NCI-H446 (cell line): ENCODE data around the gene MCU.

Experiments used
- DNase-seq, 2 experiments: peaks; one replicate each; lab custom pipeline; 2025; lab: John Stamatoyannopoulos, UW

The MCU gene

GRCh38 chr10:72842164-72842563, 150.2 kb downstream of the MCU start:
- no peak for DNase-seq

GRCh38 chr10:72846238-72846637, 154.3 kb downstream of the MCU start:
- no peak for DNase-seq

DNA sequence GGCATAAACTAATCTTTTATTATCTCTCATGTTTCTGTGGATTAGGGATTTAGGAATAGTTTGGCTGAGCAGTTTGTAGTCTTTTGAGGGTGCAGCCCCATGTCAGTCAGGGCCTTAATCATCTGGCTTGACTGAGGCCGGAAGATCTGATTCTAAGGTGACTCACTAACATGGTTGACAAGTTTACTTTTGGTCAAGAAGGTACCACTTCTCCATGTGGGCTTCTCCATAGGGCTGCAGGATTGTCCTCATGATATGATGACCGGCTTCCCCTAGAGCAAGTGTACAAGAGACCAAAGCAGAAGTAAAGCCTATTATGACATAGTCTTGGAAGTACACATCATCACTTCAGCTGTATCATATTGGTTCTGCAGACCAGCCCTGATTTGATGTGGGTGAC, 155.7 kb downstream of the MCU start:
- no peak for DNase-seq

DNA sequence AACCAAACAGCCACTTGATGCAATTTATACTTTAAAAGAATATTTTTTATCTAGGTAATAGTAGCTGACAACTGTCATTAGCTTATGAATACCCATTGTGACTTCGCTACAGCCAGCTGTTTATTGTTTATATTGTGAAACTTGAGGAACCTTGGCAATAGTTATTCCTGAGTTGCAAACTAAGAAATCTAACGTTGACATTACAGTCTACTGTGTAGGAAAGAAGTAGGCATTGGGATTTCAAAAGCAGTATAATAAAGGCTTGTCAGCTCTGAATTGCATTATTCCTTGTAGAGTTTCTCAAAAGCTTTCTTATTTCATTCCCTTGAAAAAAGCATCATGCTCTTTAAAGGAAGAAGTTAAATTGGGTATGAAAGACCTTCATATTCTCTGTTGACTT, 158.9 kb downstream of the MCU start:
- no peak for DNase-seq

DNA sequence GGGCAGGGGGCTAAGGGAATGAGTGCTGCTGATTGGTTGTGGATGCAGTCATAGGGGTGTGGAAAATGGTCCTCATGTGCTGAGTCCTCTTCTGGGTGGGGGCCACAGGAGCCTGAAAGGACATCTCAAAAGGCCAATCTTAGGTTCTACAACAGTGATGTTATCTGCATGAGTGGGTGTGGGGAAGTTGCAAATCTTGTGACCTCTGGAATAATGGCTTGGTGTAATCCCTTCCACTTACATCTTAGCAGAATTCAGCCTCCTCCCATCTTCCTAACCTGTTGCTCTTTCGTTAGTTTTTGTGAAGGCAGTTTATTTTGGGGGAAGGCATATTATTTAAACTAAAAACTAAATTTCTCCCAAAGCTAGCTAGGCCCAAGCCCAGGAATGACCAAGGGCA, 159.6 kb downstream of the MCU start:
- DNase-seq, result no peak

DNA sequence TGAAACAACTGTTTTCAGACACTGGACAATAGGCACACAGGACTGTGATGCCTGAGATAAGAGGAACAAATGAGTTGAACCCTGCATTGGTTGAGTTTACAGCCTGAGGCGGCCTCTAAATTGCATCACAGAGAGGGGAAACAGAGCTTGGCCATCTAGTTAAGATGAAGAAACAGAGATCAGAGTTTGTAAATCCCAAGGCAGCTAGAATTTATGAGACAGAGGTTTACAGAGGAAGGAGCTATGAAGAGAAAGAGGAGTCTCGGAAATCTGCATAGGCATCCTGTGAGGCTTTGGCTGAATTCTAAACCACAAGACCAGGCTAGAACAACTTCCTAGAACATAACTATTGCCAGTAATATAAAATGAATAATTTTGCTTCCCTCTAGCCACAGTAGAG, 160.6 kb downstream of the MCU start:
- DNase-seq, result no peak

DNA sequence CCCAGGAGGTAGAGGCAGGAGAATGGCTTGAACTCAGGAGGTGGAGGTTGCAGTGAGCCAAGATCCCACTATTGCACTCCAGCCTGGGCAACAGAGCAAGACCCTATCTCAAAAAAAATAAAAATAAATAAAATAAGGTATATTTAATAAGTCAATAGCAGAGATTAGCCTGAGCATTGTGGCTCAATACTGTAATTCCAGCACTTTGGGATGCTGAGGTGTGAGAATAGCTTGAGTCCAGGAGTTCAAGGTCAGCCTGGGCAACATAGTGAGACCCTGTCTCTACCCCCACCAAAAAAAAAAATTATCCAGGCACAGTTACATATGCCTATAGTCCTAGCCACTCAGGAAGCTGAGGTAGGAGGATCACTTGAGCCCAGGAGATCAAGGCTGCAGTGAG, 163.2 kb downstream of the MCU start:
- no peak for DNase-seq

GRCh38 chr10:72855790-72856189, 163.8 kb downstream of the MCU start:
- no peak for DNase-seq

DNA sequence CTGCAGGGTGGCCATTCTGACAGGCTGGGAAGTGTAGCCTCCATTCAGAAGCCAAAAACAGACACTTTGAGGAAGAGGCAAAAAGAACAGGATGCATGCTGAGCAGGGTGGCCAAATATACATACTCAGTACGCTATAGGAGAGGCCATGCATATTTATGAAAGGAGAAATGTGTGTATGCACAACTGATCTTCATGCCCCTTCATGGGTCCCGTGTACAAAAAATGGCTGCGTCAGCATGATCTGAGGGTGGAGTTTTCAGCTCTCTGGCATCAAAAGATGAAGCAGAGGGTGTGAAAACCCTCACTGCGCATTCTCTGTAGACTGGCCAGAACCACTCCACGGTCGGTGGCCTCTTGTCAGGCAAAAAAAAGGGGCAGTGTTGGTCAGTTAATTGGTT, 166.1 kb downstream of the MCU start:
- no peak for DNase-seq

DNA sequence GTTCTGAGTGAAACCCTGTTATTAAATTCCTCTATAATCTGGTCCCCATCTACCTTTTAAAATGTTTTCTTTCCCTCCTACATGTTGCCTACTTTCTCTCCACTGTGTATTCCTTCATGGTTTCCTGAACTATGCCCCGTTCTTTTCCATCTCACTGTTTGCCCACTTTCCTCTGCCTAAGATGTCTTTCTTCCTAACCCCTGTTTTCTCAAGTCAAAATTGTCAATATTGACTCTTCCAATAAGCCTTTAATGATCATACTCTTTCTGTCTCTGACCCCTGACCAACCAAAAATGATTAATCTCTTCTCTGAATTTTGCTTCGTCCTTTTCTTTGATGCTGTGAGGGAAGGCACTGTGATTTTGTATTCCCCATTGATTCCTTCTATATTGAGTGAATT, 171.0 kb downstream of the MCU start:
- DNase-seq, result no peak

DNA sequence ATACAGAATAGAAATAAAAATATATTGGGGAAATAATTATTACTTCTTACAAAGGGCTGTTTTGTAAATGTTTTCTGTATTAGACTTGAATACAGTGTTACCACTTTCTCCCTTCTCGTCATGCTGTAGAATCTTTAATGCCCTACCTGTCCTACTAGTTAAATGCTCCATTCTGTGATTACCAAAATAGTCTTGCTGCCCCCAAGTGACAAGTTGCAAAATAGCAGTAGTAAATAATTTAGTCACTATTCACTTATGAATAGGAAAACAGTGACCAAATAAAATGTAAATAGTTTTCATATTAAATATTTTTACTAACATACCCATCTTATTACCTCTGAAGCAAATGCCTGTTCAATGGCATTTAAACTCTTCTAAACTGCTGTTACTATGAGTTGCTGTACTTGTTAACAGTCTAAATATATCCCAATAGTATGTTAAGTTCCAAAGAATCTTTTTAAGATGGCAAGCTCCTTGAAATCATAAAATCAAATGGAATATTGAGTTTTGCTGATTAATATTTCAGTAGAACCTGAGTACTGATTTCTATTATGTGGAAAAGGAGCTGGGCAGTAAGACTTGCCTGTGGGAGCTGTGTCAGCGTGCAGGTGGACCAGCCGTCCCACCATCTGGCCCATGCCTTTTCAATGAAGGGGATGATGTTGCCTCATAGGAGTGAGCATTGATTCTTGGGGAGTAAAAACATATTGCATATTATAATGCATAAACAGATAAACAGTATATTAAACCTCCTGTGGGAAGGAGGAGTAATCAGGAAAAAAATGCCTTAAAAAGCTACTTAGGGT, 183.5 kb downstream of the MCU start:
- peak; percentile 2 to 10 for DNase-seq

- no peak for DNase-seq
Observed at GRCh38 chr10:72879245-72879644, 187.3 kb downstream of the MCU start.

DNA sequence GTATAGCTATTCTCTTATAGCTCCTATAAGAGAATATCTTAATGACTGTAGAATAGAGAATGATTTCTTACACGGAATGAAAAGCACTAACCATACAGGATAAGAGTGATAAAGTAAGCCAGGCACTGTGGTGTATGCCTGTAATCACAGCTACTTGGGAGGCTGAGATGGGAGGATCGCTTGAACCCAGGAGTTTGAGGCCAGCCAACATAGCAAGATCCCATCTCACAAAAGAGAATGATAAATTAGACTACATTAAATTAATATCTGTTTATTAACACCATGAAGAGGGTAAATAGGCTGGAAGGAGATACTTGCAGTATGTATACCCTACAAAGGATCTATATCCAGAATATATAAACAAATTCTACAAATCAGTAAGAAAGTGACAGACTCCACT, 189.3 kb downstream of the MCU start:
- DNase-seq, result no peak

- DNase-seq, result no peak
Observed at GRCh38 chr10:72883861-72884260, 191.9 kb downstream of the MCU start.

DNA sequence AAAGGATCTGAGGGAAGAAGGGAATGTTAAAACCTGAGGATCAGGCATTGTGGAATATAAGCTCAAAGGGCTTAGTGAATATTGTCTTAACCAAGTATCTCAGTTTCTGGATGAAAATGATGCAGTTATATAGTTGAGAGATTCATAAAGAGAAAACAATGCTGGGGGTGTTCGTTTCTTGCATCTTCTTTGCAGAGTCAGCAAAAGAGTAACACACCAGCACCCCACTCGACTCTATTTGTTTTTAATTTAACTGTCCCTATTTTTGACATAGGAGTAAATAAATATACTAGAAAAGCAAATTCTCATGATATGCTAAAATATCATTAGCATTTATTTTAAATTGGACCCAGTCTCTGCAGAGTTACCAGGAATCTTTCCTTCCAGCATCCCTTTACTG, 194.0 kb downstream of the MCU start:
- no peak for DNase-seq

DNA sequence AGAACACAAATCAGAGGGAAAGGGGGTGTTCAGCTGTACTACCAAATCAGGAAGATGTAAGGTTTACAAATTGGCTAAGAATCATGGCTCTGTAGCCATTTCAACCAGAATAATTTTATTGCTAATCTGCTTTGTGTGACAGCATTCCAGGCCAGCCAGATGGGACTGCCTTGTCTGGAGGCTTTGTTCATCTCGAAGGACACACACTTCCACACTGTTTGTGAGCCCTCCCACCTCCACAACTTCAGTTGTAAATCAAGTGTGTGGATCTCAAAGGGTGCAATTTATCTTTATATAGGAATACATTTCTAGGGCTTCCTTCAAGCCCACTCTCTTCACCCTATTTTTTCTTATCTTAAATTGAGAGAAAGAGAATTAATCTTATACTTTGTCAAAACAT, 194.7 kb downstream of the MCU start:
- DNase-seq, result no peak

DNA sequence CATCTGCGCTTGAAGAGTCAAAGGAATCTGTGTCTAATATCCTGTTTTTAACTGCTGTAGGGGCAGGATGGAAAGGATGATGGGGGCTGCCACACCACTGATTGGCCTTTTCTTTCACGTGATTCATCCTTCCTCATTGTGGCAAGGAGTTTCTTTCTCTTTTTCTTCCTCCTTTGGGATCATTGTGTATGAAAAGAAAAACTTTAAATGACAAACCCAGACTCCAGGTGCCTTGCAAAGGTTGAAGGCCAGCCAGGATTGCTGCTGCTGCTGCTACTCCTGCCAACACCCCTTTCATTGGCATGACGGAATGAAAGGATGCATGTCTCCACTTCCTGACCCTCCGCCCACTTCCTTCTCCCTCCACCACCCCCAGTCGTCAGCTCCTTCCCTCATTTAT, 195.1 kb downstream of the MCU start:
- DNase-seq, result no peak

- DNase-seq, result no peak
Observed at GRCh38 chr10:72888151-72888638, 196.3 kb downstream of the MCU start.

DNA sequence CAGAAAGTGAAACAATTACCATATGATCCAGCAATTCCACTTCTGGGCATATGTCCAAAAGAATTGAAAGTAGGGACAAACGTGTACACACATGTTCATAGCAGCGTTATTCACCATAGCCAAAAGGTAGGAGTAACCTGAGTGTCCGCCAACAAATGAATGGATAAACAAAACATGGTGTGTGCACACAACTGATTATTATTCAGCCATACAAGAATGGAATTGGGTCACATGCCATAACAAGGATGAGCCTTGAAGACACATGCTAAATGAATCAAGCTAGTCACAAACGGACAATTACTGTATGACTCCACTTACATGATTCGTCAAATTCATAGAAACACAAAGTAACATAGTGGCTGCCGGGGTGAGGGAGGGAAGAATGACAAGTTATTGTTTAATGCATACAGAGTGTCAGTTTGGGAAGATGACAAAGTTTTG, 197.5 kb downstream of the MCU start:
- peak; percentile 32 to 52 for DNase-seq

GRCh38 chr10:72890086-72890485, 198.1 kb downstream of the MCU start:
- DNase-seq, result no peak

DNA sequence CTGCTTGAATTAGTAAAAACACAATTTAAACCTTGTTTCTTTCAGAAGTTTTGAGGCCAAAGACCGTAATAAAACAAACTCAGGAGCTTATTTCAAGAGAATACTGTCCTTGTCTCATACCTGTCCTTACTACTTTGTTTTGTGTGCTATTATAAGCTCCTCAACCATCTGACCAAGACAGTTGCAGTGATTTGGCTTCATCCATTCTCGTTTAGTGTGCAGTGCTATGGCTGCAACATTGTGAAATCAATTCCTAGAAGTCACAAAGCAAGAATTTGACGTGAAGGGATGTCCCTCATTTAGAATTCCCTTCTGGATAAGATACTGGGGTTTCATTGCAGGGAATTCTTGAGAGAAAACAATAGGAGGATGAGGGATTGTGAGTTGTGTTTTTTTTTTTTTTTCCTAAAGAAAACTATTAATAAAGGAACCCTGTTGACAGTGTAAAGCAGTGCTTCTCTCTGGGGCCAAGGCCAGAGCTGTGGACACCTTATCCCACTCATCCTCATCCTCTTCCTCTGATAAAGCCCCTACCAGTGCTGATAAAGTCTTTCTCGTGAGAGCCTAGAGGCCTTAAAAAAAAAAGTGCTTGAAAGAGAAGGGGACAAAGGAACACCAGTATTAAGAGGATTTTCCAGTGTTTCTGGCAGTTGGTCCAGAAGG, 201.3 kb downstream of the MCU start, which contains the start of gene OIT3:
Gene OIT3 (plus strand): TSS at position 604 of the 663 bp plus-strand sequence. CDS start 60 bp downstream, outside the sequence.
- no peak for DNase-seq

GRCh38 chr10:72895236-72895850, 203.4 kb downstream of the MCU start:
- no peak for DNase-seq

DNA sequence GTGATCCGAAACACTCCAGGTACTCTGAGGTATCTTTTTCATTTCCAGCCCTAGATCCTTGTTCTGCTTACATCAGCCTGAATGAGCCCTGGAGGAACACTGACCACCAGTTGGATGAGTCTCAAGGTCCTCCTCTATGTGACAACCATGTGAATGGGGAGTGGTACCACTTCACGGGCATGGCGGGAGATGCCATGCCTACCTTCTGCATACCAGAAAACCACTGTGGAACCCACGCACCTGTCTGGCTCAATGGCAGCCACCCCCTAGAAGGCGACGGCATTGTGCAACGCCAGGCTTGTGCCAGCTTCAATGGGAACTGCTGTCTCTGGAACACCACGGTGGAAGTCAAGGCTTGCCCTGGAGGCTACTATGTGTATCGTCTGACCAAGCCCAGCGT, 206.7 kb downstream of the MCU start:
- DNase-seq, result no peak
